GM23248 (cell line): ENCODE measurements around the gene AMH.

Experiments
- EZH2 ChIP-seq: fragments of 200-600 bp; sonication (generic); IDR thresholded peaks from 2 replicates; pipeline ENCODE4 v1.6.1; 2018; ENCODE audit warnings: antibody characterized with exemption, mild to moderate bottlenecking; ENCODE audit not compliant: insufficient read depth, poor library complexity, severe bottlenecking
- EZH2phosphoT487 ChIP-seq: fragments of 200-600 bp; sonication (generic); IDR thresholded peaks from 2 replicates; pipeline ENCODE4 v1.6.1; 2018; ENCODE audit warnings: antibody characterized with exemption, moderate library complexity, mild to moderate bottlenecking, low read depth; ENCODE audit not compliant: insufficient read depth

GRCh38 chr19:2212861-2213711 lies 36.0 kb upstream of the AMH start:
- no peak for TF ChIP-seq EZH2
- no peak for TF ChIP-seq EZH2phosphoT487
